NCI-H2227 (cell line): Measurements from ENCODE around the gene SMAP2.
A peak's percentile ranks its signal among the peaks of the same experiment; 100 is the strongest.
"Not testable (repeated sequence)": the region's sequence is repeated elsewhere in the genome, so short reads cannot be mapped to it uniquely, and the experiment has no call there.

ENCODE experiments used
- DNase-seq: peaks from one replicate; lab custom pipeline; 2025; ENCODE audit not compliant: unreplicated experiment; lab: John Stamatoyannopoulos, UW

Gene SMAP2

DNA sequence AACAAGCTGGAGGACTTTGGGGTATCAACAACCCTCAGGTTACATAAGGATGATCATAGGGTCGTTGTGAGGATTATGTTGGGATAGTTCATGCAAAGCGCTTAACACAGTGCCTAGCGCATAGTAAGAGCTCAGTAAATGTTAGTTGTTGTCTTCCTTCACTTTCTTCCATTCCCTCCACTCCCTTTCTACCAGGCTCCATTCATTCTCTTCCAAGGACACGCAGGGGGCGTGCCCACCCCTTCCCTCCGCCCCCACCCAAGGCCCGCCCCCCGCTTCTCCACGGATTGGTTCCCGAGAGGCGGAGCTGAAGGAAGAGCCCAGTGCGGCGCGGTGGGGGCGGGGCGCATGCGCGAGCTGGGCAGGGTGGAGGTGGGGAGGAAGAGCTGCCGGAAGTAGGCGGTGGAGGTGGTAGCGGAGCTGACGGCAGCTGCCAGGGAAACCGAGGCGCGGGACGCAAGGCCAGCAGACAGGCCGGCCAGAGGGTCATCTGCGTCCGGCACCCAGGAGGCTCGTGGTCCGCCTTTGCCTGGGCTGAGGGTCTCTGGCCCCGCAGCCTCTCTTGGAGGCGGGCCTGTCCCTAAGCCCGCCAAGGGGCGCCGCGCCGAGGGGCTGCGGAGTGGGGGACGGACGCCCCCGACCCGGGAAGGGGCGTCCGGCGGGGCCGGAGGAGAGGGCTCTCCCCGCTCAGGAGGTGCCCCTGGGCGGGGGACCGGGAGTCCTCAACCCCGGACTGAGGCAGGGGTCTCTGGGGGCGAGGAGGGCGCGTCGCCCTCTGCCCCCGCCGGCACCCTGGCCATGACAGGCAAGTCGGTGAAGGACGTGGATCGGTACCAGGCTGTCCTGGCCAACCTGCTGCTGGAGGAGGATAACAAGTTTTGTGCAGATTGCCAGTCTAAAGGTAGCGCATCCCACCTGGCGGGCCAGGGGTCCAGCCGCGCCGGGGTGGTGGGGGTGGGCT lies at the start of gene SMAP2:
SMAP2 (plus strand) TSS at position 405 of the 961 bp plus-strand sequence; CDS start at position 799, 394 bp downstream.
- peak; percentile 98 for DNase-seq

DNA sequence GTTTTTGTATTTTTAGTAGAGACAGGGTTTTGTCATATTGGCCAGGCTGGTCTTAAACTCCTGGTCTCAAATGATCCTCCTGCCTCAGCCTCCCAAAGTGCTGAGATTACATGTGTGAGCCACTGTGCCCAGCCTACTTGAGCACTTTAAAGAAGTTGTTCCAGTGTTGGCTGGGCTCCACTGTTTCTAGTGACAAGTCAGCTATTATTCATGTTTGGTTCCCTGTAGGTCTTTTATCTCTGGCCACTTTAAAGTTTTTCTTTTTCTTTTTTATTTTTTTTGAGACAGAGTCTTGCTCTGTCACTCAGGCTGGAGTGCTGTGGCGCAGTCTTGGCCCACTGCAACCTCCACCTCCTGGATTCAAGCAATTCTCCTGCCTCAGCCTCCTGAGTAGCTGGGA lies 42.1 kb upstream of the SMAP2 start:
- not testable (repeated sequence) for DNase-seq

DNA sequence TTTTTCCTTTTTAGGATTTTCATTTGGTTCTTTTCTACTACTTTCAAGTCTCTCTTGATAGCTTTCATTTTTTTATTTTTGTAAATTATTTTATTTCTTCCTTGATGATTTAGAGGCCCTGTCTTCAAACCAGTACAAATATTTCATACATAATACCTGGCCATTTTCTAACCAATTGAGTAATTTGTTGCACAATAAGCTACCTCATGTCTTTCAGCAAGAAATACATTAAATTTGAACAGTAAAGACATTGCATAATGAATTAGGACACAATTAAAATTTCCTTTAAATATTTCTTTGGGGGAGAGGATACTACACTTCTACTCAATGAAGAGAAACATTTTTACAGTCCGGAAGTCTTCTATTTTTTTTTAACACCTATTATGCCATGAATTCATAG lies 40.8 kb upstream of the SMAP2 start:
- no peak for DNase-seq

DNA sequence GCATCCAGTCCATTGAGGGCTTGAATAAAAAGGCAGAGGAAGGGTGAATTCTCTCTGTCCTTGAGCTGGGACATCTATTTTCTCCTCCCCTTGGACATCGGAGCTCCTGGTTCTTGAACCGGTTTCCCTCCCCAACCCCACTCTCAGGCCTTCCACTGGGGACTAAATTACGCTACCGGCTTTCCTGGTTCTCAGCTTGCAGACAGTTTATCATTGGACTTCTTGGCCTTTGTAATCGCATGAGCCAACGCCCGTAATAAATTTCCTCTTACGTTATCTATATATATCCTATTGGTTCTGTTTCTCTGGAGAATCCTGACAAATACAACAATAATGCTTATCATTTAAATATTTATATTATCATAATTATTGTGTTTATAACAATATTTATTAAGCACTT lies 36.1 kb upstream of the SMAP2 start:
- no peak for DNase-seq

DNA sequence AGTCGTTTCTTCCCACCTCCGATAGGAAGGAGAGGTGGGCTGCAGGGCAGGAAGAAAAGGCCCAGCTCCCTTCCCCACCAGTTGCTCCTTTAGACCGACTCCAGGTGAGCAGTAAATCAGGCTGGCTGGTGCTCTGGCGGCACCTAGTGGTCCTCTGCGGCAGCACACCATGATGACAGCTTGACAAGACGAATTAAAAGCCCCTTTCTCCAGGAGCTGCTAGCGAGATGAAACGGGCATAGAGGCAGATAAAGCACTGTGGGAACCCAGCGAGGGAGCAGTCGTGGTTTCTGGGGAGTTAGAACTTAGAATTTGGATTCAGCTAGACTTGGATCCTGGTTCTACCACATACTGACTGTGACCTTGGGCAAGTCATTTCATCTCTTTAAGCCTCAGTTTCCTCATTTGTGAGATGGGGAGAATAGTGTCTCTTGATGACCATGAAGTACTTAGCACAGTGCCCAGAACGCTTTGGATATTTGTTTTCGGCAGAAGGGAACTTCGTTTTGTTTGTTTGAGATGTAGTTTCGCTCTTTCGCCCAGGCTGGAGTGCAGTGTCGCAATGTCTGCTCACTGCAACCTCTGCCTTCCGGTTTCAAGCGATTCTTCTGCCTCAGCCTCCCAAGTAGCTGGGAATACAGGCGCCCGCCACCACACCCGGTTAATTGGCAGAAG lies 34.6 kb upstream of the SMAP2 start:
- peak; percentile 90 for DNase-seq

DNA sequence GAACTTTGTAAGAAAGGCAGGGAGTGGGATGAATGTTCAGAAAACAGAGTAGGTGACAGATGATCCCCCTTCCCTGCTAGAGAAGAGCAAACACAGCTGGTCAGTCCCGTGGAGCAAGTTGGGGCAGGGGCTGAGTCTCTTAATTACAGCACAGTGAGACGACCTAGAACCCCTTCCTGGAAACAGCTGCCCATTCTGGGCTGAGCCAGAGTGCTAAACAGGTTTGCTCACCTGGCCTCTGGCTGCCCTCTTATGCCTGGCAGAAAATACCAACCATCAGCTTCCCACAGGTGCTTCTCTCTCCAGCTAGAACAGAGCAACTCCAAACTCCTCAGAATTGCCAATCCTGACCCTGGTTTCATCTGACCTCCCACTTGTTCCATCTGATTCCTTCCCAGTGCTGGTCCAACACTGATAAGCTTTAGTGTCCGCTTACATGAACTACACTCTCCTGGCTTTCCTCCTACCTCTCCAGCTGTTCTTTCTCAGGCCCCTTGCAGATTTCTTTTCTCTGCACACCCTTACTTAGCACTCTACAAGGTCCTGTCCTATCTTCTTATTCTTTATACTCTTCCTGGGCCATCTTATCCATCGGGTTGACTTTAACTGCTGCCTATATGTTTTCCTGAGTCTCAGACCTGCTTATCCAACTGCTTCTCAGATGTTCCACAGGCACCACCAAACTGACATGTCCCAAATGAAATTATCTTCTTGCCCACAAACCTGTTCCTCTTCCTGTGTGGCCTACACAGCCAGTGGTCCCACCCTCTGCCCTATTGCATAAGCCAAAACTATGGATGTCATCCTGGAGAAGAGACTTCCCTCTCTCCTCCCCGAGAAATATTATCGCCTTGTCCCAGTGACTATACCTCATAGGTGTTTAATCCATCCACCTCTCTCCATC lies 33.9 kb upstream of the SMAP2 start:
- no peak for DNase-seq

DNA sequence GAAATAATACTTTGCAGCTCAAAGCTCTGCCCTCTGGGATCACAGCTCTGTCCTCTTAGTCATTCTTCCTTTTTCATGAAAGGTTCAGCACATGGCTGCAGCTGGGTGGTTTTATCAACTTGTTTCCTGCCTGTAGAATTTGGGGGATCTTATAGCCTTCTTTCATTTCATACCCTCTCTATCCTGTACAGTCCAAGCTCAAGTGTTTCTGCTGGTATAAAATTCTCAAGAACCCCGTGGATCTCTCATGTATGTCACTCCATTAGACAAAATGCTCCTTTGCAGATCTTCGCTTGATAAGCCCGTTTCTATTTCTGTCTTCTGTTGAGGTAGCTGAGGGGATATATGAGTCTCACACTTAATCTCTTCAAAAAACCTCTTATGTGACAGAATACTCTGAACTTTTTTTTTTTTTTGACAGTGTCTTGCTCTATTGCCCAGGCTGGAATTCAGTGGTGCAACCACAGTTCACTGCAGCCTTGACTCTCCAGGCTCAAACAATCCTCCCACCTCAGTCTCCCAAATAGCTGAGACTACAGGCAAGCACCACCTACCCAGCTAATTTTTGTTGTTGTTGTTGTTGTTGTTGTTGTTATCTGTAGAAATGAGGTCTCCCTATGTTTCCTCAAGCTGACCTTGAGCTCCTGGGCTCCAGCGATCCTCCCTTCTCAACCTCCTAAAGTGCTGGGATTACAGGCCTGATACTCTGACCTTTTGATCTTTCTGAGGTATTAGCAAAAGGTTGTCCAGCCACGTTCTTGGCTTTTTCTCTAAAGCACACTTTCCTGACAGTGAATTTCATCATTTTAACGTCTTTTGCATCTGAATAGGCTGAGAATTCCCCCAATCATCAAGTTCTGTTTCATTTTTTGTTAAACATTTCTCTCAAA lies 31.8 kb upstream of the SMAP2 start:
- DNase-seq, result no peak

DNA sequence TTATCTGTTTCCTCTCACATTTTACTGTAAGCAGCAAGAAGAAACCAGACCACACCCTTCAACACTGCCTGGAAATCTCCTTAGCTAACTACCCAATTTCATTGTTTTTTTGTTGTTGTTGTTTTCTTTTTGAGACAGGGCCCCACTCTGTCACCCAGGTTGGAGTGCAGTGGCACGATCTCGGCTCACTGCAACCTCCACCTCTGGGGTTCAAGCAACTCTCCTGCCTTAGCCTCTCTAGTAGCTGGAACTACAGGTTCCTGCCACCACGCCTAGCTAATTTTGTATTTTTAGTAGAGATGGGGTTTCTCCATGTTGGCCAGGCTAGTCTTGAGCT lies 31.2 kb upstream of the SMAP2 start:
- DNase-seq, result not testable (repeated sequence)

DNA sequence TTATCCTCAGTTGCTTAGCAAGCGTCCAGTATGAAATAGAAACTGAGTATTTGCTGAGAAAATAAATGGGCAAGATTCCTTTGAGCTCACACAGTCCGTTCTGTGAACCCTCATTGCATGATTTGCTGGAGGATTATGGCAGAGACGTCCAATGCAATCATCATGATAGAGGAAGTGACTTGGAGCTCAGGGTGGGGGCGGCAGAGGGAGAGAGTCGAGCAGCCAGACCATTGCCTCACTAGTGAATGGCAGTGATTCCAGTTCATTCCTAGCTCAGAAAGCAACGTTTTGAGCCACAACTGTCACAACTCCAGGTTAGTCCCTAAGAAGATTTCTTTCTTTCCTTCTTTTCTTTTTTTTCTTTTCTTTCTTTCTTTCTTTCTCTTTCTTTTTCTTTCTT lies 28.9 kb upstream of the SMAP2 start:
- DNase-seq, result peak; percentile 62

DNA sequence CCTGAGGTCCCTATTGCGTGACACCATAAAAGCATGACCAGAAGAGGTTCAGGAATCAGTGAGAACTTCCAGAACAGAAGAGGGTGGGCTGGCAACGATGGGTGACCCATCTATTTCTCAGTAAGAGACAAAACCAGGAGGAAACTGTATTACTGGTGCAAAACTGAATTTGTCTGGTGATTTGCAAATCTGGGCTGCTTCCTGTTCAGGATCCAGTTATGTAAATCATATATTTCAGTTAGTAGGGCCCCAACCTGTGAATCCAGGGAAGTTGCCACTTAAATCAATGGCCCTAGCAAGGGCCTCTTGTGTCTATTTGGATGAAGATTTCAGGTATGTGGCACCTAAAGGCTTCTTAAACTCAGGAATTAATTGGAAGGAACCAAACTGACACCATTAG lies 23.1 kb upstream of the SMAP2 start:
- DNase-seq, result no peak

DNA sequence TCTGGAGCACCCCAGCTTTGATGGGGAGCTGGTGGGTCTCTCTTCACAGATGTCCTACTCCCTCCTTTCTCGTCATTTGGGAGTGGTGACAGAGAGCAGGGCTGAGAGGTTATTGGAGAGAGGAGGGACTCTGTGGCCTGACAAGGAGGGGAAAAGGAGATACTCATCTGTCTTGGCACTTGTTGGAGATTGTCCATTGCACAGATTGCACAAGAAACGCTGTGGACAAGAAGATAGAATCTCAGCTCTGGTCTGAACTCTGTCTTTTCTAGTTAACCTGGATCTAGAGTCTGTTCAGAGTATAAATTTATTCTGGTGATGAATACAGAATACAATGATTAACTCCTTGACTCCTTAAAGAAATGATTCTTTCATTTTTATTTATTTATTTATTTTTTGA lies 22.4 kb upstream of the SMAP2 start:
- no peak for DNase-seq

DNA sequence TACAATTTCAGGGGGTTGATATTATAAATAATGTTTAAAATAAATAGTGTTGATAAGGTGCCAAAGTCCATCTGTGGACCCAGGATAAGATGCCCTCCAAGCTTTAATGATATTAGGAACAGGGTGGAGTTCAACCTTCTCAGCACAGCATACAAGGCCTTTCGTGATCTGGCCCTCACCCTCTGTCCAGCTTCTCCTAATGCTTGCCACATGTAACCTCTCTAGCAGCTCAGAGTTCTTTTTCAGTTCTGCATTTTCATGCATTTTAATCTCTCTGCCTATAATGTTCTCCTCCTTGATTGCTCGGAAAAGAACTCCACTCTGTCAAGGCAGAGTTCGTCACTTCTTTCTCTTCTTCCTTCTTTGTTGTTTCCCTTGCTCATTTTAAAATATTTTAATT lies 21.4 kb upstream of the SMAP2 start:
- DNase-seq, result no peak

DNA sequence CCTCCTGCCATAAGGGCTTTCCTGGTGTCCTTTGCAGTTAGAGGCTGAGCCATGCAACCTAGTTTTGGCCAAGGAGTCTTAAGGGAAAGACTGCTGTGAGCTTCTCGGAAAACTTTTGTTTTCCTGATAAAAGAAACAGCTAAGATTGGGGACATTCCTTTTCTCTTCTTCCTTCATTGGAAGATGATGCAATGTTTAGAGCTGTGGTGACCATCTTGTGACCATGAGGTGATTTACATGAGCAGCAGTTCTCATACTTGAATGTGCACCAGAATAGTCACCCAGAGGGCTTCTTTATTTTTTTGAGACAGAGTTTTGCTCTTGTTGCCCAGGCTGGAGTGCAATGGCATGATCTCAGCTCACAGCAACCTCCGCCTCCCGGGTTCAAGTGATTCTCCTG lies 20.4 kb upstream of the SMAP2 start:
- DNase-seq, result no peak

DNA sequence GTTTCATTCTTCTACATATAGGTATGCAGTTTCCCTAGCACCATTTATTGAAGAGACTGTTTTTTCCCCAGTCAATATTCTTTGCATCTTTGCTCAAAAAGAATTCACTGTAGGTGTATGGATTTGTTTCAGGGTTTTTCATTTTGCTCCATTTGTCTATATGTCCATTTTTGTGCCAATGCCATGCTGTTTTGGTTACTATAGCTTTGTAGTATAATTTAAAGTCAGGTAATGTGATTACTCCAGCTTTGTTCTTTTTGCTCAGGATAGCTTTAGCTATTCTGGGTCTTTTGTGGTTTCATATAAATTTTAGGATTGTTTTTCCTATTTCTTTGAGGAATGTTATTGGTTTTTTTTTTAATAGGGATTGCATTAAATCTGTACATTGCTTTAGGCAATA lies 15.9 kb upstream of the SMAP2 start:
- no peak for DNase-seq

DNA sequence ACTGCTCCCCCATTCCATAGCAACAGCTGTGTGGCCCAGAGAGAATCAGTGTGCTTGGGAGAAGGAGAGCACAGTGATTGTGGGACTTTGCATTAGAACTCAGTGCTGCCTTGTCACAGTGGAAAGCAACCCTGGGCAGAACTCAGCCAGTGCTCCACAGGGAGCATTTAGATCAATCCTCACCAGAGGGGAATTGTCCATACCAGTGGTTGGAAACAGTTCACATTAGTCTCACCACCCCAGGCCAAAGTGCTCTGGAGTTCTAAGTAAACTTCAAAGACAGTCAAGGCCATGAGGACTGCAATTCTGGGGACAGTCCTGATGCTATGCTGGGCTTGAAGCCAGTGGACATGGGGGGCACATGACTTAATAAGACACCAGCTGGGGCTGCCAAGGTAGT lies 12.9 kb upstream of the SMAP2 start:
- DNase-seq, result no peak

DNA sequence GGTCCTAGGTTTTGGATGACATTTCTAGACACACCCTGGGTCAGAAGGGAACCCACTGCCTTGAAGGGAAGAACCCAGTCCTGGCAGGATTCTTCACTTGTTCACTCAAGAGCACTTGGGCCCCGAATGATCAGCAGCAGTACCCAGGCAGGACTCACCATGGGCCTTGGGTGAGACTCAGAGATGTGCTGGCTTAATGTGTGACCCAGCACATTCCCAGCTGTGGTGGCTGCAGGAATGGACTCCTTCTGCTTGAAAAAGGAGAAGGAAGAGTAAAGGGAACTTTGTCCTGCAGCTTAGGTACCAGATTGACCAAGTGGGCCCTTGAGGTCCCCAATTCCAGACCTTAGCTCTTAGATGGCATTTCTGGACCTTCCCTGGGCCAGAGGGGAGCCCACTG lies 12.3 kb upstream of the SMAP2 start:
- no peak for DNase-seq

DNA sequence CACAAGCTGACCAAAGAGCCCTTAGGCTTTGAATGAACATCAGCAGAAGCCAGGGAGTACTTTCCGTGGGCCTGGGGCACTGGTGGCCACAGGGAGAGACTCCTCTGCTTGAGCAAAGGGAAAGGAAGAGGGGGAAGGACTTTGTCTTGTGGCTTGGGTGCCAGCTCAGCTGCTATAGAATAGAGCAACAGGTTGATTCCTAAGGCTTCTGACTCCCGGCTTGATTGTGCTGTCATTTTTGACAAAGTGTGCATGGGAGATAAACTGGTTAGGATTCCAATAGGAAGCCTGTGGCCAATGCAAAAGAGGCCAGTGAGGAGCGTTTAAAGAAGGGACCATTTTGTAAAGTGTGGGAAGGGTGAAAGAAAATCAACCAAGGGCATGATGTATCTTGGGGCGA lies 11.9 kb upstream of the SMAP2 start:
- no peak for DNase-seq

DNA sequence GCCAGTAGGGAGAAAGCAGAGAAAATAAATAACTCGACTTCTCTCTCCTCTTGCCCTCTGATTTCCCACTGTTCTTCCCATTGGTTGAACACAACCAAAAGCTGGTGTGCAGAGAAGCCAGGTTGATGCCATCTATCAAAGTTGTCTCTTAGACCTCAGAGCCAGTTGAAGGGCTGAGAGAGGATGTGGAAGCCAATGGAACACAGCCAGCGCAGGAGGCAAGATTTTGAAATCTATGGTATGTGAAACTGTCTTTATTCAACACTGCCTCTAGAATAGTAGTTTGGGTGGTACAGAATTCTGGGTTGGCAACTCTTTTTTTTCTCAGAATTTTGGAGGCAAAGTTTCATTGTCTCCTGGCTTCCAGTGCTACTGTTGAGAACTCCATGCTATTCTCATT lies 11.3 kb upstream of the SMAP2 start:
- DNase-seq, result no peak

DNA sequence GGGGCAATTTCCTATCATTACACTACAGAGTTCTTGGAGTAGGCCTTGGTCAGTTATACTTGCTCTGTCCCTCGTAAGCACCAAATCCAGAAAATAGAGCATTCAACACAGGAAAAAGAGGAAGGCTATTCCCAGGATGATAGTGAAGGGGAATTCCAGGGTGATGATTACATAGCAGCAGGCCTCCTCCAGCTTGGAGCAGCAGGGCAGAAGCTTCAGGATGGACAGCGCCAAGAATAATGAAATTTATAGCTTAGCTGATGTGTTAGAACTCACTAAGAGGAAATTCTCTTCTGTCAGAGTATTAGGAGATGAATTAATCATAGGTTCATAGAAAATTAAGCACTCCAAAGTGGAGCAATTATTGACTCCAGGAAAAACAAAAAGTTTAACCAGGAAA lies 10.8 kb upstream of the SMAP2 start:
- DNase-seq, result no peak

DNA sequence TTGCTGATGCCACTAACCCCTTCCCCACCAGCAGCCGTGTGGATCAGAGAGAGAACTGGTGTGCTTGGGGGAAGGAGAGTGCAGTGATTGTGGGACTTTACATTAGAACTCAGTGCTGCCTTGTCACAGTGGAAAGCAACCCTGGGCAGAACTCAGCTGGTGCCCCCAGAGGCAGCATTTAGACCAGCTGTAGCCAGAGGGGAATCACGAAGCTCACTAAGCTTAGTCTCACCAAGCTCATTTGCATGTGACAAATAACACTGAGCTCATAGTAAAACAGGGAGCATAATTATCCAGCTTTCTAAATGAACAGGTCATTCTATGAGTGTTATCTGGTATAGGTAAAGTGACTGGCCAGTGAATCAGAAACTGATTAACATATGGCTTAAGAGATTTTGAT lies 9.8 kb upstream of the SMAP2 start:
- no peak for DNase-seq
